Measurements from ENCODE around the gene TBC1D19. TPM values are rescaled to one million over a fixed set of nuclear protein-coding genes. Genes with fewer than 3 reads are reported as not detected.

TBC1D19 gene
- total and polyA plus RNA-seq, 4 donors: 1.2 to 5.8 (median 2.2) TPM

GRCh38 chr4:26719954-26720552 lies 136.2 kb downstream of the TBC1D19 start:
- Histone ChIP-seq H3K36me3 (ENCODE audit: control insufficient read depth in 4 of 4, insufficient read depth in 3 of 4, low read depth in 1 of 4, low read length in 3 of 4) (no peaks in the 10 kb centered on the region), H3K9me3 (ENCODE audit: control insufficient read depth in 4 of 4, low read length in 3 of 4) (no peaks in the 10 kb centered on the region), H3K4me1 (ENCODE audit: control insufficient read depth in 4 of 4, insufficient read depth in 4 of 4, low read length in 3 of 4) (no peaks in the 10 kb centered on the region), H3K27me3 (ENCODE audit: control insufficient read depth in 4 of 4, insufficient read depth in 4 of 4, low read length in 3 of 4) (no peaks in the 10 kb centered on the region), H3K9ac (ENCODE audit: low read depth in 1 of 2, low read length in 2 of 2) (no peak overlapping the region), H3K4me3 (ENCODE audit: low read depth in 1 of 3, low read length in 3 of 3) (no peak overlapping the region), H3K27ac (ENCODE audit: low read depth in 1 of 2, low read length in 2 of 2) (no peak overlapping the region)
- TF ChIP-seq HNF4A (conservative IDR thresholded peaks at IDR 0.05) (no peak), RAD21 (IDR thresholded peaks at IDR 0.05) (peak; percentile 78 to 80), CTCF (IDR thresholded peaks at IDR 0.05; ENCODE audit: low read depth, low read length, missing input control) (peak; percentile 43), HNF4G (IDR thresholded peaks at IDR 0.05) (no peak)
- 80% methylated on average over 1 of the region's 1 CpG for WGBS
- no peak for DNase-seq (ENCODE audit: low spot score)

- DNase-seq (ENCODE audit: low spot score): no peak
- Histone ChIP-seq H3K36me3 (ENCODE audit: control insufficient read depth in 4 of 4, insufficient read depth in 3 of 4, low read depth in 1 of 4, low read length in 3 of 4) (no peaks in the 10 kb centered on the region), H3K9me3 (ENCODE audit: control insufficient read depth in 4 of 4, low read length in 3 of 4) (no peaks in the 10 kb centered on the region), H3K9ac (ENCODE audit: low read depth in 1 of 2, low read length in 2 of 2) (no peak overlapping the region), H3K27me3 (ENCODE audit: control insufficient read depth in 4 of 4, insufficient read depth in 4 of 4, low read length in 3 of 4) (no peaks in the 10 kb centered on the region), H3K4me3 (ENCODE audit: low read depth in 1 of 3, low read length in 3 of 3) (no peak overlapping the region), H3K4me1 (ENCODE audit: control insufficient read depth in 4 of 4, insufficient read depth in 4 of 4, low read length in 3 of 4) (peaks cover 0 to 2% (median 0%) of the 10 kb centered on the region in 4 donors), H3K27ac (ENCODE audit: low read depth in 1 of 2, low read length in 2 of 2) (no peak overlapping the region)
- TF ChIP-seq NR2F2 (IDR thresholded peaks at IDR 0.05) (no peak), SP1 (IDR thresholded peaks at IDR 0.05) (no peak), REST (IDR thresholded peaks at IDR 0.05) (no peak), ZBTB33 (IDR thresholded peaks at IDR 0.05) (no peak), RAD21 (IDR thresholded peaks at IDR 0.05) (no peak), MAX (IDR thresholded peaks at IDR 0.05) (no peak), GABPA (IDR thresholded peaks at IDR 0.05 in 1 of 2, conservative IDR thresholded peaks at IDR 0.05 in 1 of 2) (no peak), JUND (IDR thresholded peaks at IDR 0.05) (no peak), HNF4A (conservative IDR thresholded peaks at IDR 0.05) (no peak), ATF3 (IDR thresholded peaks at IDR 0.05) (no peak)
- WGBS: 87% methylated on average over 1 of the region's 1 CpG
Measured at GRCh38 chr4:26721685-26722084, 137.8 kb downstream of the TBC1D19 start.

Measured in liver (tissue), 9 donors.